Stimulated activated CD4-positive, alpha-beta T cell treated with anti-CD3 and anti-CD28 coated beads, Interleukin-4, amount 100 ng/mL, for 1 hour (primary cell): ENCODE data around the gene UST.
"Not testable (repeated sequence)": the region's sequence is repeated elsewhere in the genome, so short reads cannot be mapped to it uniquely, and the experiment has no call there.

ENCODE experiments used
- DNase-seq: peaks from one replicate; pipeline ENCODE4 v3.0.0-alpha.2; 2020

UST gene

DNA sequence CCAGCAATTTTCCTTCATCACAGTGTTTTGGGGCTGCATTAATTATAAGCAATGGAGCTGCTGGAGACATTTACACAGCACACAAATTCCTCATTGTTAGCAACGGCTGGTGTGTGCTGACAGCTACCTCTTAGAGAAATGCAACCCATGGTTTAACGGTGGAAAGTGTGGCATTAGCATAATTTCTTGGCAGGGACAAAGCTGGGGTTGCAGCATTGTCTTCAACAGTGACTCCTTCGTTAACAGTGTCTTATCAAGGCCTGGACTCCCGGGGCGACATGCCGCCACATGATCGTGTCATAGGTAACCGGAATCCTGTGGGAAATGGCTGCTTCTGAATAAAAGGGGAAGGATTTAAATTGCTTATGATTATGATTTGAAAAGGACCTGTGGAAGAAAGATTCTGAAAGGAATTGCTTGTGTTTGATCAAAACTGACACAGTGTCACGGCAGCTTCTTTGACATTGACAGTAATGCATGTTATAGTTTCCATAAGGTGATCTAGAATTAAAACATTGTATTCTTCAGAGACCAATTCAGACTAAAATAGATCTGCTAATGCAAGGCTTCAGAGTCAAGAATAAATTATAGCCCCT, 128.0 kb downstream of the UST start:
- DNase-seq, result no peak

GRCh38 chr6:148878683-148879082, 131.9 kb downstream of the UST start:
- no peak for DNase-seq

- DNase-seq, result not testable (repeated sequence)
Observed at GRCh38 chr6:148880742-148881141, 133.9 kb downstream of the UST start.

- no peak for DNase-seq
Observed at GRCh38 chr6:148881593-148882311, 134.9 kb downstream of the UST start.

DNA sequence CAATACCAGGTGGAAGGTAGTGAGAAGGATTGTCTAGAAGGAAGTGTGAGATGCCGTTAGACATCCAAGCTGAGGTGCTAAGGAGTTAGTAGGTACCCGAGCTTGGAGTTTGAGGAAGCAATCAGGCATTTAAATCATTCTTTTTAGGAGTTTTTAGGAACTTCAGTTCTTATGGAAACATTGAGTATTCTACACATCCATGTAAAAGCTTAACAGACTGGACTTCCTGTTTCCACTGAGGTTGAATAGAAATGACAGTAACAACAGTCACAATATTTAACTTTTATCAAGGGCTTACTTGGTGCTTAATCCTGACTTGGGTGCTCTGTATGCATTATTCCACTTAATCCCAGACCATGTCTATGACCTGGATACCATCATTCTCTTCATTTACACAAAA, 136.4 kb downstream of the UST start:
- DNase-seq, result no peak

GRCh38 chr6:148884461-148884860, 137.6 kb downstream of the UST start:
- no peak for DNase-seq

DNA sequence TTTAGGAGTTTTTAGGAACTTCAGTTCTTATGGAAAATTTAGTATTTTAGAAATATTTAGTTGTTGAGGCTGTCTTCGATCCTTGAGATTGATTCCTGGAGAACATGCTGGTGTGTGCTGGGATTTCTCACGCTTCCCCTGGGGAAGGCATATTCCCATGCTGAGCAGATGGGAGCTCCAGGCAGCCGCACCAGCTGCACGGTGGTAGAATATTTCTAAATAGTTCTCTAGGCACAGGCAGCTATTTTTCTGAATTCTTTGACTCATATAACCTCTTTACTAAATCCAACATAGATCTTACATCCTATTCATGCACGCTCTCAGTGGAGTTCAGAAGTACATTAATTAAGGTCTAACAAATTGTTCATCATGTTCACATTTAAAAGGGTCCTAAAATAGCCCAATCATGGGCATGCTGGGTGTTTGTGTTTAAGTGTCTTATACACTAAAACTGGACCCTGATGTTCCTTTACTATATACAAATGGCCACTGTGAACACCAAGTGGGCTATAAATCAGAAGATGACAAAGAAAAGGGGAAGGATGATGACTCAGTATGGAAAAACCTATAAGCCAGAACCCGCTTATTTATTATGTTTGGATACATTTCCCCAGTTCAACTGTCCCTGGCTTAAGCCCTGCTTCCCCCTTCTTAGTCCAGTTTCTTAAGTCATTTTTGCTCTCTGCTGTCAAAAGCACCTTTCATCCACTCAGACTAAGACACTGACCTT, 138.5 kb downstream of the UST start:
- no peak for DNase-seq

GRCh38 chr6:148885925-148886845, 139.4 kb downstream of the UST start:
- no peak for DNase-seq

GRCh38 chr6:148887181-148887580, 140.4 kb downstream of the UST start:
- DNase-seq, result no peak

DNA sequence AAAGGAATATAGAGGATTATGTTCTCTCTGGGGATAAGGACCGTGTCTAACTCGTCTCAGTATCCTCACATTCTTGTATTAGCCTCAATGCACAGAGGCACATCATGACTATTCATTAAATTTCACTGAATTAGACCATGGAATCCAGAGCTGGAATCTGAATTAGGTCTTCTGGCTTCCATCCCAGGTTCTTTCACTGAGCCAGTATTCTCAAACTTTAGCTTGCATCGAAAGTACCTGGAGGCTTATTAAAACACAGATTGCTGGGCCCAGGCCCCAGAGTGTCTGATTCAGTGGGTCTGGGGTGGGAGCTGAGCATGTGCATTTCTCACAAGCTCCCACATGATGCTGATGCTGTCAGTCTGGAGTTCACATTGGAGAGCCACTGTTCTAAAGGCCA, 142.0 kb downstream of the UST start:
- no peak for DNase-seq

GRCh38 chr6:148890096-148890495, 143.3 kb downstream of the UST start:
- DNase-seq, result no peak

DNA sequence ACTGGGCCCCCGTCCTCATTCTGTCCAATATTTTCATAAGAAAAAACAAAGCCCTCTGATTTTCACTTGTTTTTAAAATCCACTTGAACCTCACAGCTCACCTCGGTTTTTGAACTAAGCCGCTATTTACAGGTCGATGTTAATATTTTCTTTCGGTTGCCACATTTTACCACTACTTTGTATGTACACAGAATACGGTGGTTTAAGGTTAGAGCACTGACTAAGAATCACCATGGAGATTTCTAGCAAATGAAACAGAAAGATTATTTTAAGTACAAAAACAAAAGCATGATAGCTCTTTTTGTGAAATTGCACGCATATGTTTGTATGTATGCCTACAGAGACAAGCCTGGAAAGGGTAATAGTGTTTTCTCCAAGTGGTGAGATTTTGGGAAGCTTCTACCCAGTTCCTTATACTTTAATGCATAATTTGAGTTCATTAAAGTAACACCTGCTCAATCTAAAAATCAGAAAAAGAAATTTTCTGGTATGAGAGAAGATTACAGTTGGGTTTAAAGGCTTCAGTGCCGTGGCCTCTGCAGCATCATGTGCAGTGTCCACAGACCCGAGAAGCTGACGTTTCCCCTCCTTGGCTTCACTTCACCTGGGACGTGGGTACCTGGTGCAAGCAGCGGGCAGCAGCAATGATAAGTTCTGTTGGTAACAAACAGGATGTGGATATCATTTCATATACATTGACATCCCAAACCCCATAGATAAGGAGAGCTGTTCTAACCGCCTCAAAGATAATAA, 144.0 kb downstream of the UST start:
- DNase-seq, result no peak

GRCh38 chr6:148891405-148891783, 144.6 kb downstream of the UST start:
- no peak for DNase-seq

GRCh38 chr6:148892247-148892646, 145.4 kb downstream of the UST start:
- no peak for DNase-seq

DNA sequence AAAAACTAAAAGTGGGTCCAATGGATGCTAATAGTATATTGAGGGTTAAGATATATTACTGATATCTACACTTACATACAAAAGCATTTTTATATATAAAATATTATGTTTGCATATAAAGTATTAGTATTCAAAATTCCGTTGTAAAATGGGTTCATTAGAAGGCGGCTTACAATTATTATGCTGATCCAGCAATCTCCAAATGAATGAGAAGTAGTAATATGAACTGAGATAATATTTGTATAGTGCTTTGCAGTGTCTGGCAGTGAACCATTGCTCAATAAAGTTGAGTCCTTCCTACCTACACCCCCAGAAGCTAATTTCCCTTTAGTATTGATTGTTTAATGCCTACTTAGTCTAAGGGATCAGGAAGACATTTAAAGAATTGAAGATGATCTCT, 146.2 kb downstream of the UST start:
- DNase-seq, result no peak

- no peak for DNase-seq
Observed at GRCh38 chr6:148893481-148893880, 146.7 kb downstream of the UST start.

DNA sequence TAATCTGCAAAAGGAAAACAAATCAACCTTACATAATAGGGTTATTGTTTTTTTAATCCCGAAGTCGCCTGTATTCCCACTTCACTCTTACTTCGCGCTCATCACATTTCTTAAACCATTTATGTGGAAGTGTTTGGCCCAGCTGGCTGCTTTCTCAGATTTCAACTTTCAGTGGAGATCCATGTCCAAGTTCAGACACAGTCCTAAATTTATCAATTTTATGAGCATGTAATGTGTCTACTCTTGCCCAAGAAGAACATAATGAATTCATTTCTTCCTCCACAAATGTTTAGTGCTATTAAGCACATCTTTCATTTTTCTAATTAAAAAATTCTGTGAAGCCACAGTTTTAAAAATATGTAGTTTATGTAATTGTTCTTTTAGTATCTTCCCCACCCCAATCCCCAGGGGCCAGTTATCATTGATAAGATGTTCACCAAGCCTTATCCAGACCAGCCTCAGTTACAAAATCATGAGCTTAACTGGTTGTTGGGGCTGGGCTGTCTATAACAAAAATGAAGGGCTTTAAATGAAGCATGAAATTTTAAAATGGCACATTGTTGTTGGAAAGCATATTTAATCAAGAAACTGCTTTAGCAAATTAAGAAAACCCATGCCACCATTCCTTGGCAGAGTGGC, 151.7 kb downstream of the UST start:
- DNase-seq, result no peak

DNA sequence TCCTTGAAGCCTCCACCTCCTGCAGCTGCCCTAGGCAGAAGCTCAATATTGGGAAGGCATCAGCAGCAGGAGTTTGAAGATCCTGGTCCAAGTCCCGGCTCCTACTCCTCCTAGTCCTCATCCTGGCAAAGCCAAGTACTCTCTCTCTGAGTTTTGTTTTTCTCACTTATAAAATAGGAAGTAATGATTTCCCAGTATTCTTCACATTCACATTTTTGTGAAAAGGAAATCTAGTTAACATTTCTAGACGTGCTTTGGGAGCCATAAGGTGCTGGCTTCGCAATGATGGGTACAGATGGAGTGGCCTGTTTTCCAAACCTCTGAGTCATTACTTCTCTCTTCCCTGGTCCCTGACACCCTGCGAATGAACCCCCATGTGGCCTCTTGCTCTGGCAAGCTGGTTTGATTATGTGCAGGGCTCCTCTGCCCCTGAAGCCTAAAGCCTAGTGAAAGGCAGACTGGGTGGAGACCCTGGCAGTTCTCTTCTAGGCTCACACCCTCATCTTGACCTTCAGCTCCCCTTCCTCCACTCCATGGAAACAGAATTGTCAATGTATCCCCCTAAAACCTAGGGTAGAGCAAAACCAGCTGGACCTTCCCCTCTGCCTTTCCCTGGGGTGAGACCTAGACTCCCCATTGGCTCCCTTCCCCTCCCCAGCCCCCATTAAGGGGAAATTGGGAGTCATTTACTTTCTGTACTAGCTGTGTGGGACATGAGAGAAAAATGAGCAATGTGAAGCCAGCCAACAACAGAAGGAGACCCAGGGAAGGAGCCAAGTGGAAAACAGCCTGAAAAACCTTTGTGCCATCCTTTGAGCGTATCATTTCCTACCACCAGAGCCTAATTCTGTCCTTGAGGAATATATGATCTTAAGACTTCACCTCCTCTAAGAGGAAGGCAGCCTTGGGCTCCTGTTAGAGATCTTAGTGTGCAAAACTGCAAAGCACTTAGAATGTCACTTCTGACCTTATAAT, 158.4 kb downstream of the UST start:
- no peak for DNase-seq

DNA sequence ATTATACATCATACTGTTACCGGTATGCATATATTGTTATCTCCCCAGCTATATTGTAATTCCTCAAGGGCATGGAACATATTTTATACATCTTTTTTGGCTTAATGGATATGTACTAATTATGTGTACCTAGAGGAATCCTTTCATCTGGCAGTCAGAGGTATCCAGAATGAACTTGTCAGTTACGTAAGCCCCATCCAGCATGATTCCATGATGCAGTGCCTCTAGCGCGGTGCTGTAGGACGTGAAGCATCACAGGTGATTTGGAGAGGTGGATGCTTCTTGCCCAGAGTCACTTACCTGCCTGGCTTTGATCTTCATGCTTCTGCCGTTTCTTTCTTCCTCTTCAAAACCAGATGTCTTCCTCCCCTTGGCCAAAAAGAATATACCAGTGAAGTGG, 159.1 kb downstream of the UST start:
- no peak for DNase-seq

- no peak for DNase-seq
Observed at GRCh38 chr6:148906386-148906785, 159.6 kb downstream of the UST start.

GRCh38 chr6:148907573-148907972, 160.7 kb downstream of the UST start:
- DNase-seq, result no peak
